GM12801 (cell line): ENCODE results near the gene PRM2.

Source experiments
- CTCF ChIP-seq: IDR thresholded peaks from one replicate; pipeline ENCODE4 v1.5.1; 2011; ENCODE audit warnings: control low read depth; ENCODE audit not compliant: insufficient read length; ENCODE audit errors: extremely low read depth

The PRM2 gene

DNA sequence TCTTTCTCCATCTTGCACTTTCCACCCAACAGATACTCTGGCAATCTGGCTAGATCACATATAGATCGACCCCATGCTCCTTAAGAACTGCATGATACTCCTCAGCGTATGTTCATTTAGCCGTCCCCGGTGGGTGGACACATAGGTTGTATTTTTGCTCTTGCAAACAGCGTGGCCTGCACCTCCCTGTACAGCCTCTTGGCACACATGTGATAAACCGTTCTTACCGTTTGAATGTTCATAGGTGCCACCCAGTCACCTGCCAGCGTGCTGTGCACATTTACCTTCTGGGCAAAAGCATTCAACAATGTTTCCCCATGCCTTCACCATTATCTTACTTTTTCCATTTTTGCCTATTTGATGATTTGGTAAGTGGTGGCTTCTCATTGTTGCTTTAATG, 13.4 kb downstream of the PRM2 start:
- no peak for TF ChIP-seq CTCF

- TF ChIP-seq CTCF: no peak
Measured at GRCh38 chr16:11260596-11260966, 15.7 kb downstream of the PRM2 start.

DNA sequence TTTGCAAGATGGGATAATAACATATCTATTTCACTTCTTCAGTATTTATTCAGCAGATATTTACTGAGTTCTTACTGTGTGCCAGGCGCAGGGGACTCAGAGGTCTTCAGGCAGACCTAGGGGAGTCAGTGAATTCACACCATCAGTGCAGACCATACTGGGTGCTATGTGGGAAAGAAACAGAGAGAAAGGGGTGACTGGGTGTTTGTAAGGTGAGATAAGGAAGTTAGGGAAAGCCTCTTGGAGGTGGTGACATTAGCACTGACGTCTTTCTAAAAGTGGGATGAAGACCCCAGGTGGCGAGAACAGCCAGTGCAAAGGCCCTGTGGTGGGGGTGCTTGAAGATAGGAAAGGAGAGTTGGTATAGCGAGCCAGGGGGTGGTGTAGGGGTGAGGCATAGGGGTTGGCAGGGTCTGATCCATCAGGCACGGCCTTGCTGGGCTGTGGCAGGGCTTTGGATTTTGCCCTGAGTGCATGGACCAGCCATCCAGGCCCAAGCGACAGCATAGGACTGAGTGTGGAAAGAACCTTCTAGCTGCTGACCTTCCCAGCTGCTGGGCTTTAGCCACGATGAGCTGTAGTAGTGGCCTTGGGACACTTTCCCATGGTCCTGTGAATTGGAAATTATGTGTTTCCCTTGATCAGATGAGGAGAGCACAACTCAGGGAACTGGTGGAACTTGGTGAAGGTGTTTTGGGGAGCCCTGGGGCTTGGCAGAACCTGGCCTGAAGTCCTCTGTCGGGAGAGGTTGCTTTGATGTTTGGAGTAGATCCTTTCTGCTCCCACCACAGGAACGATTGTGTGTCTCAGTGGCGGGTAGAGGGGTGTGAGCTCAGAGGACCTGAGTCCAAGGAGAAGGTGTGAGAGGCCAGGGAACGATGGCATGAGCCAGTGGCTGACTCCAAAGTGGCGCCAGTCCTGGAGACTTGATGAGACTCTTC, 16.4 kb downstream of the PRM2 start:
- no peak for TF ChIP-seq CTCF

GRCh38 chr16:11258553-11259492, 17.5 kb downstream of the PRM2 start:
- TF ChIP-seq CTCF: no peak

GRCh38 chr16:11257131-11257938, 18.9 kb downstream of the PRM2 start:
- no peak for TF ChIP-seq CTCF

DNA sequence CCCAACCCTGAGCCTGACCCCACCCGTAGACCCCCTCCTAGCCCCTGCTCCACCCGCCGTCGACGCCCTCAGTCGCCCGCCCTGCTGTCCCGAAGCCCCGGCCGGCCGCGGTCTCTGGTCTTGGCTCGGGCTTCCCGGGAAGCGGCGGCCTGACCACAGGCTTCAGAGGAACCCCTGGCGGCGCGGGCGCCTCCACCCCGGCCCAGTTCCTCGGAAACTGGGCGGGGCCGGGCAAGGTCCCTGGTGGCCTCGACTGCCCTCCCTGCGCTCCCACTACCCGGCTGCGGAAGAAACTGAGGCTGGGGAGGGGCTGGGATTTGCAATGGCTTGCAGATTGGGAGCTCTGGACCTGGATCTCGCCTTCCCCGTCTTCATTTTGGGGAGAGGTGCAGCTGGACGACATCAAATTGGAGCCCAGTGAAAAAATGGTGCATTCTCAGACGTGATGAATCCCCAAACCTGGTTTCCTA, 19.6 kb downstream of the PRM2 start:
- no peak for TF ChIP-seq CTCF
